ENCODE data around the gene NUDT1.

NUDT1 gene

GRCh38 chr7:2276107-2276506 lies 34.1 kb downstream of the NUDT1 start:
- DNase-seq (ENCODE audit: low read depth), result no peak
- TF ChIP-seq CTCF (conservative IDR thresholded peaks at IDR 0.05; ENCODE audit: low read length), result no peak
- no peak overlapping the region for H3K4me3 ChIP-seq (ENCODE audit: low read length)

GRCh38 chr7:2278026-2278425 lies 36.0 kb downstream of the NUDT1 start:
- H3K4me3 ChIP-seq (ENCODE audit: low read length), result no peak overlapping the region
- DNase-seq (ENCODE audit: low read depth), result no peak
- TF ChIP-seq CTCF (conservative IDR thresholded peaks at IDR 0.05; ENCODE audit: low read length), result no peak

- DNase-seq (ENCODE audit: low read depth), result no peak
- H3K4me3 ChIP-seq (ENCODE audit: low read length), result no peak overlapping the region
- TF ChIP-seq CTCF (conservative IDR thresholded peaks at IDR 0.05; ENCODE audit: low read length), result no peak
Measured at GRCh38 chr7:2279896-2280295, 37.9 kb downstream of the NUDT1 start.

GRCh38 chr7:2280424-2280823 lies 38.4 kb downstream of the NUDT1 start:
- no peak for TF ChIP-seq CTCF (conservative IDR thresholded peaks at IDR 0.05; ENCODE audit: low read length)
- no peak overlapping the region for H3K4me3 ChIP-seq (ENCODE audit: low read length)
- DNase-seq (ENCODE audit: low read depth), result no peak

GRCh38 chr7:2281541-2281940 lies 39.5 kb downstream of the NUDT1 start:
- no peak for TF ChIP-seq CTCF (conservative IDR thresholded peaks at IDR 0.05; ENCODE audit: low read length)

GRCh38 chr7:2282185-2282751 lies 40.2 kb downstream of the NUDT1 start:
- no peak overlapping the region for H3K4me3 ChIP-seq (ENCODE audit: low read length)
- DNase-seq (ENCODE audit: low read depth), result no peak
- no peak for TF ChIP-seq CTCF (conservative IDR thresholded peaks at IDR 0.05; ENCODE audit: low read length)

More at GRCh38 chr7:2281541-2281940, 39.5 kb downstream of the NUDT1 start:
- H3K4me3 ChIP-seq (ENCODE audit: low read length), result no peak overlapping the region
- peak; percentile 62 for DNase-seq (ENCODE audit: low read depth)

- DNase-seq (ENCODE audit: low read depth), result no peak
- H3K4me3 ChIP-seq (ENCODE audit: low read length), result no peak overlapping the region
- no peak for TF ChIP-seq CTCF (conservative IDR thresholded peaks at IDR 0.05; ENCODE audit: low read length)
Measured at GRCh38 chr7:2283074-2283473, 41.0 kb downstream of the NUDT1 start.
